ENCODE measurements around the gene SLC30A3.

GRCh38 chr2:27218614-27219013 is 44.2 kb downstream of the SLC30A3 start:
- no peak for TF ChIP-seq CTCF (IDR thresholded peaks at IDR 0.05; ENCODE audit: low read length)
- TF ChIP-seq EZH2phosphoT487 (IDR thresholded peaks at IDR 0.05; ENCODE audit: low read length) = no peak
- no peak for TF ChIP-seq EZH2 (optimal IDR thresholded peaks at IDR 0.05; ENCODE audit: low read depth, low read length)

All from MM.1S (cell line).